MG63 (cell line): ENCODE results near the gene CTTN. TPM values are rescaled to one million over a fixed set of nuclear protein-coding genes. Genes with fewer than 3 reads are reported as not detected.
A peak's percentile ranks its signal among the peaks of the same experiment; 100 is the strongest.

Source experiments
- DNase-seq: peaks from one replicate; pipeline ENCODE4 v3.0.0-alpha.2; 2020
- H3K27me3 ChIP-seq: fragments of 250-450 bp; sonication (Bioruptor Pico); 2 replicates; pipeline ENCODE4 v1.5.1; 2020; ENCODE audit warnings: mild to moderate bottlenecking, moderate library complexity
- H3K36me3 ChIP-seq: fragments of 250-450 bp; sonication (Bioruptor Pico); 2 replicates; pipeline ENCODE4 v1.5.1; 2020; ENCODE audit warnings: mild to moderate bottlenecking, moderate library complexity
- H3K4me3 ChIP-seq: fragments of 250-450 bp; sonication (Bioruptor Pico); 2 replicates; pipeline ENCODE4 v1.5.1; 2020; ENCODE audit warnings: mild to moderate bottlenecking, moderate library complexity
- H3K9me3 ChIP-seq: fragments of 250-450 bp; sonication (Bioruptor Pico); 2 replicates; pipeline ENCODE4 v1.5.1; 2020; ENCODE audit warnings: mild to moderate bottlenecking, moderate library complexity
- total RNA-seq: library from RNA; depleted of rRNA; stranded (reverse); fragments of >200 nt; shearing (Covaris generic); gene quantifications from 2 replicates; pipeline ENCODE4 v1.2.3, GENCODE V29; 2014; ENCODE audit warnings: low replicate concordance

Gene CTTN
- total RNA-seq, 1 experiment from 2014 or later: 153 TPM

DNA sequence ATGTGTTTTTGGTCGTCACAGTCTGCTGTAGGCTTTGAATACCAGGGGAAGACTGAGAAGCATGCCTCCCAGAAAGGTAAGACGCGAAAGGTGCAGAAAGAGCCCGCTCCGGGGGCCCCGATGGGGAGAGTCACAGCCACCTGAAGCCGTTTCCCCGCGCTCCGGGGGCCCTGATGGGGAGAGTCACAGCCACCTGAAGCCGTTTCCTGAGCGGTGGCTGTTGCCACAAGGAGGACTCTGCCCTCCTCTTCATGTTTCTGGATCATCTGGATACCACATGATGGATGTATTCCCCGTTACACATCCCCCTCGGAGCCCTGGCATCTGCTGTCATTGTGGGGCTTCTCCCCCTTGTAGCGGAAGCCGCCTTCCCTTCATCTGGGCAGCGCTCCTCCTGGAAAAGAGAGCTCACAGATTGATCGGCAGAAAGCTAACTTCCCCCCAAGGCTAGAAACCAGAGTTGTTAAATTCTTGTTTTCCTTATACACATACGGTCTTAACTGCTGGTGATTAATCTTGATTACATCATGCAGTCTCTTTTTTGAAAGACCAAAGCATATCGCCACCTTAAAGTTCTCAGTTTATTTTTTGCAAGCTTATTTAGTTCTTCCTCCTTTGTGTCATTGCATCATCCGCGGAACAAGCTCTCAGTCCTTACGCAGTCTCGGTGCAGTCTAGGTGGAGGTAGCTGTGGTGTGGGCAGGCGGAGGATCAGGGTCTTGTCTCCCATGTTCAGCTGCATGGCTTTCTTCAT is 17.5 kb downstream of the CTTN start:
- H3K9me3 ChIP-seq: no peaks in the 10 kb centered on the region
- no peaks in the 10 kb centered on the region for H3K27me3 ChIP-seq
- no peak for DNase-seq
- no peak overlapping the region for H3K4me3 ChIP-seq
- peaks cover 79% of the 10 kb centered on the region for H3K36me3 ChIP-seq

DNA sequence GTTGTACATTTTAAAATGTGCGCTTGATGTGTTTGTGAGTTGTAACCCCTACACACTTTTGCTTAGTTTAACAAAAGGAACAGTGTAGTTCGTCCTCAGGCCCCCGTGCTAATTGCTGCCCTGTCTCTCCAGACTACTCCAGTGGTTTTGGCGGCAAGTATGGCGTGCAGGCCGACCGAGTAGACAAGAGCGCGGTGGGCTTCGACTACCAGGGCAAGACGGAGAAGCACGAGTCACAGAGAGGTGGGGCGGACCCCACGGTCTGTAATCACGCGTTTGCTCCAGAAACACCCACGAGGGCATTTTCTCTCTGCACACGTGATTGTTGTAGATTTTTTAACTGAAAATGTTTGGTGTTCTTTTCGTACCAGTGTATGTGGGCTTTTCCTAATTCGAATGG is 18.6 kb downstream of the CTTN start:
- H3K27me3 ChIP-seq: no peaks in the 10 kb centered on the region
- H3K9me3 ChIP-seq: no peaks in the 10 kb centered on the region
- H3K4me3 ChIP-seq: no peak overlapping the region
- H3K36me3 ChIP-seq: peaks cover 83% of the 10 kb centered on the region
- no peak for DNase-seq

DNA sequence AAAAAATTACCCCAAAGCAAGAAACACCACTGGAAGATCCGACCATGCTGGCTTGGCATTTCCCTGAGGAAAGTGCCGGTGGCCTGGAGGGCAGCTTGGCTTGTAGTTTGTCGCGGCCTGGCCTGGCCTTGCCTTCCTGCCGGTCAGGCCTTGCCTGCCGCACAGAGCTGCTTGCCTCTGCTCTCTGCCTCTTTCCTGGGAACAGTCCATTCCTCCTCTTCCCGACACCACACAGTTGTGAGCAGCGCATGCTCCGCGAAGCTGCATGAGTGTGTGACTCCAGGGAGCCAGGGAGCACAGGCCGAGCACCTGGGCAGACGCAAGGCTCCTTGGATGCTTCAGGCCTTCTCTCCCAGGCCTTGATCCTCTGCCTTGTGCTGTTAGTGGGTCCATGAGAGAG is 19.8 kb downstream of the CTTN start:
- no peak for DNase-seq
- H3K27me3 ChIP-seq: no peaks in the 10 kb centered on the region
- H3K36me3 ChIP-seq: peaks cover 79% of the 10 kb centered on the region
- H3K4me3 ChIP-seq: no peak overlapping the region
- no peaks in the 10 kb centered on the region for H3K9me3 ChIP-seq

DNA sequence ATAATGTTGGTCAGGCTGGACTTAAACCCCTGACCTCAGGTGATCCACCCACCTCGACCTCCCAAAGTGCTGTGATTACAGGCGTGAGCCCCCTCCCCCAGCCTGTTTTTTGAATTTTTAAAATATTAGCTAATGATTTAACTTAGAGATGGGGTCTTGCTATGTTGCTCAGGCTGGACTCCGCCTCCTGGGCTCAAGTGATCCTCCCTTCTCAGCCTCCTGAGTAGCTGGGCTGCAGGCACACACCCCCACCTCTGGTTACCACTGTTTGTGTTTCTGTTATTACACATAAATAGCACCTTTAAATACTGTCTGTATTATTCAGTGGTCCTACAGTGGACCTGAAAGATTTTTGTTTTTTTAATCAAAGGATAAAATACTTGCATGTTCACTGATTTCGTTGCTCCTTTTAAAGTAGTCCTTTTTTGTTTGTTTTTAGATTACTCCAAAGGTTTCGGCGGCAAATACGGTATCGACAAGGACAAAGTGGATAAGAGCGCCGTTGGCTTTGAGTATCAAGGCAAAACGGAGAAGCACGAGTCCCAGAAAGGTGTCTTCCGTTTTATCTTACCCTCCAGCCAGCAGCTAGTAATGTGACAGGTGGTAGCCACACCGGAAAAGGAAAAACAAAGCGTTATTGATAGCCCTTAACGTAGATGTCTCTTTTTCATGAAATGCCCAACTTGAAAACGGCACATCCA is 21.1 kb downstream of the CTTN start:
- no peak for DNase-seq
- Histone ChIP-seq H3K9me3 (no peaks in the 10 kb centered on the region), H3K4me3 (no peak overlapping the region), H3K27me3 (no peaks in the 10 kb centered on the region), H3K36me3 (peaks cover 82% of the 10 kb centered on the region)

DNA sequence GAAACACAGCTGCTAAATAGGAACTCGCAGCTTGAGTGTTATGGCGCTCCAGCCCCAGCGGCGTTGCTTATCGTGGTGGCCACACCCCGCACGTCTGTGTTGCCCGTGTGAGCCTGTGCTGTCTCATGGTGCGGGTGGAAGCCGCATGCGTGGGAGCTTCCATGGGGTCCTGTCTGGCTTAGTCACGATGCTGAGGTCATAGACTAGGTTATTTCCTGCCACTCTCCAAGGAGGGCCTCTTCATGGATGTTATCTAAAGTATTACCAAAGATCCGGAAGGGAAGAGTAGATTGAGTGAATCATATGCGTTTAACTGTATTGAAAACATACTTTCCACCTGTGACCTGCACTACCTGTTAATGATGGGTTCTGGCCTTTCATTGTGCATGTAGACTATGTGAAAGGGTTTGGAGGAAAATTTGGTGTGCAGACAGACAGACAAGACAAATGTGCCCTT is 21.7 kb downstream of the CTTN start:
- H3K9me3 ChIP-seq: no peaks in the 10 kb centered on the region
- no peak overlapping the region for H3K4me3 ChIP-seq
- no peak for DNase-seq
- no peaks in the 10 kb centered on the region for H3K27me3 ChIP-seq
- H3K36me3 ChIP-seq: peaks cover 82% of the 10 kb centered on the region

DNA sequence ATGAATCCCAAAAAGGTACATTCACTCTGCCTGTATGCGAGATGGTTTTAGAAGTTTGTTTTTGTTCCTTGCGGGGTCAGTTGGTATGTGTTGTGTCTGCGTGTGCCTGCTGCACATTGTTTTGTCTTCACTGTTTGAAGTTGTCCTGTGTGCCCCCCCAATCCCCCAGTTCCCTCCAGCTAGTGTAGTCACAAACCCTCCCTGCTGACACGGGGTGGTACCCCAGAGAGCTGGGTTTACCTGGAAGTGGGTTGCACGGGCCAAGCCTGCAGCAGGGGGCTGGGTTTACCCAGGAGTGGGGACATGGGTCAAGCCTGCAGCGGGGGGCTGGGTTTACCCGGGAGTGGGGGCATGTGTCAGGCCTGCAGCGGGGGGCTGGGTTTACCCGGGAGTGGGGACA is 22.2 kb downstream of the CTTN start:
- Histone ChIP-seq H3K4me3 (no peak overlapping the region), H3K36me3 (peaks cover 82% of the 10 kb centered on the region), H3K27me3 (no peaks in the 10 kb centered on the region), H3K9me3 (no peaks in the 10 kb centered on the region)
- DNase-seq: no peak

DNA sequence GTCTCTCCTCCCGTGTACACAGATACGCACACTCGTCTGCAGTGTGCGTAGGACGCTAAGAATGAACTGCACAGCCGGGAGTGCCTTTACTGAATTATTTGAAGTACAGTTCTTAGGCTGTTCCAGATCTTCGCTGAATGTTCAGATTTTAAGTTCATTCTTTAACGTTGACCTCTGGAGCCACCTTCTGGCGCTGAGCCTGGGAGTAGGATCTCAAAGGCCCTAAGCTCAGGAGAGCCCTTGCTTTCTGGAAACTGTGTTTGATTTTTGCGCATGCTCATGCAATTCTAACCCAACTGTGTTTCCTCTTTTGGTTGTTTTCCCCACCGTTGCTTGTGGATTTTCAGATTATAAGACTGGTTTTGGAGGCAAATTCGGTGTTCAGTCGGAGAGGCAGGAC is 22.8 kb downstream of the CTTN start:
- Histone ChIP-seq H3K36me3 (peaks cover 81% of the 10 kb centered on the region), H3K9me3 (no peaks in the 10 kb centered on the region), H3K27me3 (no peaks in the 10 kb centered on the region), H3K4me3 (no peak overlapping the region)
- no peak for DNase-seq

DNA sequence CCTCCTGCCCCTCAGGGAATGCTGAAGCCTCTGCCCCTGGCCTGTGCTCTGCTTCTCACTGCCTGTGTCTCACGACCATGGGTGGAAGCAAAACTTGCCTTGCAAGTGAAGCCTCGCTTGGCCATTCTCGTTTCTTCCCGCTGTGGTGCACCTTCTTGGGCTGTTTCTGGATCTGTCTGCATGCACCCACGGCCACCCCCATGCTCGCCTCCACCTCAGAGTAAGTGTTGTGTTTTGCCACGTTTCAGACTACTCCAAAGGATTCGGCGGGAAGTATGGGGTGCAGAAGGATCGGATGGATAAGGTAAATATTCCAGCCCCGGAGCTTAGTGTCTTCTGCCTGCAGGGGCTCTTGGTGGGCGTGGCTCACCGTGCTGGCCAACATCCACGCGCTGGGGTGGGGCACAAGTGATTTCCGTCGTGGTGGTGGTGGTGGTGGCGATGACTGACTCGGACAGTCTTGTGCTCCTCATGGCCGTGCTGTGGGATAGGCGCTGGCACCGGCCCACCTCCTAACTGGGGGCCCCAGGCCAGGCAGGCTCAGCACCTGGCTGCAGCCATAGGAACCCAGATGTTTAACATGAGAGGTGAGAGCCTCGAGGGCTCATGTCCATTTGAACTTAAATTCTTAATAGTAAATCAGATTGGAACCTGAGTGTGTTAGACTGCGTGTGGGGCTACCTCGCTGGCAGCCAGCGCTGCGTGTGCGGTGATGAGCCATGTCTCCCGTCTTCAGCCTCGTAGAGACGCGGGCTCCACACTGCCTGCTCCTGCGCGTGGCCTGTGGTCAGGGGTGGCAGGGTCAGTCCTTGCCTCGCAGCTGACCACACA is 24.6 kb downstream of the CTTN start:
- peaks cover 82% of the 10 kb centered on the region for H3K36me3 ChIP-seq
- no peak overlapping the region for H3K4me3 ChIP-seq
- H3K9me3 ChIP-seq: no peaks in the 10 kb centered on the region
- H3K27me3 ChIP-seq: no peaks in the 10 kb centered on the region
- DNase-seq: no peak

DNA sequence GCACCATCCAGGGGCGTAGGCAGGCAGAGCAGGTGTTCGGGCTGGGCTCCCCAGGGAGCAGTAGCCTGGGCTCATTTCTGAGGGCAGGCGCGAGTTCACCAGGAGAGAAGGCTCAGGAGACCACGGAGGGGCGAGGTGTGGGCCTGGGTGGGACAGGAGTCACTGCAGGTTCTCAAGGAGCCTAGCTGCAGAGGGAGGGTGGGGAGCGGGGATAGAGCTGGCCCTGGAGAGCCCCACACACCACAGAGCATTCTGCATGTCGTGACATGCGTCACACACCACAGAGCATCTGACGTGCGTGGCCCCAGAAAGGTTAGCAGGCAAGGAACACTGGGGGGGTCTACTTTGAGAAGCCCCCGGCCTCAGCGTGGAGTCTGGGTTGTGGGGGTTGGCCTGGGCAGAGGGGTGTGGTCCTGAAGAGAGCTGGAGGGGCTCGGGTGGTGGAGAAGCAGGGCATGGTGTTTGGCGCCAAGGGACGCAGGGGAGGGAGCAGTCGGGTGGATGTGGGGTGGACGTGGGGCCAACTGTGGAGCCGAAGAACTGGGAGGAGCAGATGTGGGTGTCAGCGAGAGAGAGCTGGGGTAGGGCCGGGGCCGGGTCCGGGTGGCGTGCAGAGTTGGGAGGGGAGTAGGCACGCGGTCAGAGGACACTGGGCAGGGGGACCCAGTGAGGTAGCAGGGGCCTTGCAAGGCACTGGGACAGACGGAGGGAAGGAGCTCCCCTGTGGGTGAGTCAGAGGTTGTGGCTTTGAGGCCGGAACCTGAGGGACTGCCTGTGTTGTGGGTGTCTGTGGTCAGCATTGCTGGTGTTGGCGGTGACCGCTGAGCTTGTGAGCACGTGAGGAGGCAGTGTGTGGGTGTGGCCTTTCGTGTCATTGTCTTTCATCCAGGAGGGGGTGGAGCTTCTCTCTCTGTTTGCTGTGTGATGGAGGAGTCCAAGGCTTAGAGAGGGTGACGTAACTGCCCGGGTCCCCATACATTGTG is 25.5 kb downstream of the CTTN start:
- Histone ChIP-seq H3K27me3 (no peaks in the 10 kb centered on the region), H3K36me3 (peaks cover 86% of the 10 kb centered on the region), H3K9me3 (no peaks in the 10 kb centered on the region), H3K4me3 (no peak overlapping the region)
- DNase-seq: peak; percentile 31

DNA sequence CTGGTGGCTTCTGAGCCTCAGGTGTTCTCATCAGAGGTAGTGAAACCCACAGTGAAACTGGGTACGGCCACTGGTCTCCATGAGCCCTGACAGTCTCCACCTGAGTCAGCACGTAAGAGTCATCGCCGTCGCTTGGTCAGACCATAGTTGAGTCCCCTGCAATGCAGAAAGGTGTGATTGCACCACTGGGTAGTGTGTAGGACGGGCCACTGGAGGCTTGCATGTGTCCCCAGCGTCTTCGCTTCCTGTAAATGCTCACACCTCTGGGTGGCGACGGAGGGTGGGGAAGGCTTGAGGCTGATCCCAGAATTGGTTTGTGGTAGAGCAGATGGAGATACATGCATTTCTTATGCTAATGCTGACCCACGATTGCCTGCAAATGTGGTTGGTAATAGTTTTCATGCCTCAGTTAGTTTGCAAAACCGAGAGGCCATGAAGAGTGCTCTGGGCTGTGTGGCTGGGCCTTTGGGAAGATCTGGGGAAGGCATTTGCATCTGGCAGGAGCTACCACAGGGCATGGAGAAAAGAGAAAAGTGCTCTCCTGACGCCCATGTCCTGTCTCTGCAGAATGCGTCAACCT is 26.5 kb downstream of the CTTN start:
- DNase-seq: no peak
- Histone ChIP-seq H3K4me3 (no peak overlapping the region), H3K27me3 (no peaks in the 10 kb centered on the region), H3K36me3 (peaks cover 89% of the 10 kb centered on the region), H3K9me3 (no peaks in the 10 kb centered on the region)

DNA sequence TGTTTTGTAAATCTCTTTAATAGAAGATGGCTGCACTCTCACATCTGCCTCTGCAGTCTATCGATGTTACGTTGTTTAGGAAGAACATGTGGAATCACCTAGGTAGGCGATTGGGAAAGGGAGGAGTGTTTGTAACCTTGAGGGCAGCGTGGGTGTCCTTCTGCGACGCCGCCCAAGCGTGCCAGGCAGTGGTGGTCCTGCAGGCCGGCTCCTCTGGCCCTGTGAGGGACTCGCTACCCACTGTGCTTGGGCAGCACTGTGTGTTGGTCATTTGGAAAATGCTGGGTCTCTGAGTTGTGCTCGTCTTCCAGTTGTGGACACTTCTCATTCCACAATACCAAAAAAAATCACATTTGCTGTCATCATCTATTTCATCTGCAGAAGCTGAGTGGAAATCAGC is 29.1 kb downstream of the CTTN start:
- DNase-seq: no peak
- Histone ChIP-seq H3K36me3 (peaks cover 82% of the 10 kb centered on the region), H3K27me3 (no peaks in the 10 kb centered on the region), H3K4me3 (no peak overlapping the region), H3K9me3 (no peaks in the 10 kb centered on the region)

DNA sequence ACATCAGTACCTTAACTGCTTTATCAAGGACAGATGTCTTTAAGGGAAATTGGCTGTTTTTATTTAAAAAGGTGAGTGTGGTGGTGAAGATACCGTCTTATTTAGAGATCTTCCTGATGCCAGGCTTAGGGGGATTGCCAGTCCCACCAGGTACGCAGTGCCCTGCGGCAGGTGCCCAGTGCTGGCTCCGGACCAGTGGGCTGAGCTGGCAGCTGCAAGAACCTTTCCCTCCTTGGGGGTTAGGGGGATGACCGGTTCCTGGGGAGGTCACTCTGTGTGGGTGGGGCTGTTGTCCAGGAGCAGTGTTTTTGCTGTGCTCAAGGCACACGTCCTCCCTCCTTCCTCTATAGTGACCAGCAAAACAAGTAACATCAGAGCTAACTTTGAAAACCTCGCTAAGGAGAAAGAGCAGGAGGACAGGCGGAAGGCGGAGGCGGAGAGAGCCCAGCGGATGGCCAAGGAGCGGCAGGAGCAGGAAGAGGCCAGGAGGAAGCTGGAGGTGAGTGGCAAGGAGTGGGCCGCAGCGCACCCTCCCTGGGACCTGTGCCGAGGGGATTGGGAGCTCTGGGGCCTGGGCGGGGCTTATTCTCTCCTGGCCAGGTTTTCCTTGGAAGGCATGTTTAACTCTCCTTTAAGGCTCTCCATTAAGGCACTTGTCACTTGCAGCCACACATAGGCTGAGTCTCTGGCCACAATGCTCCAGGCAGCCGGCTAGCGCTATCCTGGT is 30.5 kb downstream of the CTTN start:
- no peaks in the 10 kb centered on the region for H3K27me3 ChIP-seq

DNA sequence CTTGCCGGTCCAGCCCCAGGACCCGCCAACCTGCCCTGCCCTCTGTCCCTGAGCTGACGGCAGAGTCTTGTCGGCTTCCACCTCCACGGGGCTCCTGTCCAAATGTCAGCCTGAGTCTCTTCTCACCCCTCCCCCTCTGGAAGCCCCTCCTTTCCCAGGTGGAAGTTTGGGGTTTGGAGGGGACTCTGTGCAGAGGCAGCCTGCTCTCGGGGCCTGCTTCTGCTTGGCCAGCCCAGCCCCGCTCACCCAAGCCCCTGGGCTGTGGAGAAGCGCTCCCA is 31.0 kb downstream of the CTTN start:
- Histone ChIP-seq H3K36me3 (peaks cover 84% of the 10 kb centered on the region), H3K4me3 (no peak overlapping the region), H3K9me3 (no peaks in the 10 kb centered on the region), H3K27me3 (no peaks in the 10 kb centered on the region)
- DNase-seq: no peak

More for the DNA sequence above, 30.5 kb downstream of the CTTN start:
- no peak for DNase-seq
- Histone ChIP-seq H3K36me3 (peaks cover 84% of the 10 kb centered on the region), H3K9me3 (no peaks in the 10 kb centered on the region), H3K4me3 (no peak overlapping the region)

DNA sequence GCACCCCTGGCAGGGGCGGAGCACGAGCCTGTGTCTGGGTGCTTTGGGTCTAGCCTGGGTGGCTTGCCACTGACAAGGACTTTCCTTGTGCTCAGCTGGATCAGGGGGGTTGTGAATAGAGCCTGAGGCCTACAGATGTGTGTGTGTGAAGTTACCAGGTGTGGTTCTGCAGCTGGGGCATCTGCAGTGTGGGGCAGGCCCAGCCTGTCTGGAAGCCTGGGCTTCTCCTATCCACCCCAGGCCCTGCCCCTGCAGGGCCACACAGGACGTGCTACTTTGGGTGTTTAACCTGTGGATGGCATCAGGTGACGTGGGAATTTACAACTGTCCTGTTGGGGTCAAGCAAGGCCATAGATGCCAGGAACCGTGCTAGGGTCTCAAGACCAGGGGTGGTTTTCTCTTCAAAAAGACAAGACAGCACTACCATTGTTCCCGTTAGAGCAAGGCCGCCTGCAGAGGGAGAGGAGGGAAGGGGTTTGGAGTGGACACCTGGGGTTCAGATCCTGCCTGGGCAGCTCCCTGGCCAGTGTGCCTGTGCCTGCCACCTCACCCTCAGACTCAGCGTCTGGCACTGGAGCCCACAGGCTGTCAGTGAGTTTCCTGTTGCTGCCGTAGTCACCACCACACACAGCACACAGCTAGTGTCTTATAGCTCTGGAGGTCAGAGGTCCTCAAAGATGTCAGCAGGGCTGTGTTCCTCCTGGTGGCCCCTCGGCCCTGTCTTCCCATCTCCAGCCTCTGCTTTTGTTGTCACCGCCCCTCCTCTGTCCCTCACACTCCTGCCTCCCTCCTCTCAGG is 31.6 kb downstream of the CTTN start:
- H3K27me3 ChIP-seq: no peaks in the 10 kb centered on the region
- DNase-seq: no peak
- no peak overlapping the region for H3K4me3 ChIP-seq
- H3K36me3 ChIP-seq: peaks cover 86% of the 10 kb centered on the region
- H3K9me3 ChIP-seq: no peaks in the 10 kb centered on the region
